Hair follicular keratinocyte (primary cell): ENCODE measurements around the gene CRISP1. TPM values are rescaled to one million over a fixed set of nuclear protein-coding genes. Genes with fewer than 3 reads are reported as not detected.

Experiments used
- total RNA-seq: library from RNA; depleted of rRNA; stranded (reverse); fragments of >200 nt; gene quantifications from 2 replicates; pipeline ENCODE4 v1.2.3, GENCODE V29; 2015

Gene CRISP1, protein sequence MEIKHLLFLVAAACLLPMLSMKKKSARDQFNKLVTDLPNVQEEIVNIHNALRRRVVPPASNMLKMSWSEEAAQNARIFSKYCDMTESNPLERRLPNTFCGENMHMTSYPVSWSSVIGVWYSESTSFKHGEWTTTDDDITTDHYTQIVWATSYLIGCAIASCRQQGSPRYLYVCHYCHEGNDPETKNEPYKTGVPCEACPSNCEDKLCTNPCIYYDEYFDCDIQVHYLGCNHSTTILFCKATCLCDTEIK
- total RNA-seq: not detected in 2 replicates

DNA sequence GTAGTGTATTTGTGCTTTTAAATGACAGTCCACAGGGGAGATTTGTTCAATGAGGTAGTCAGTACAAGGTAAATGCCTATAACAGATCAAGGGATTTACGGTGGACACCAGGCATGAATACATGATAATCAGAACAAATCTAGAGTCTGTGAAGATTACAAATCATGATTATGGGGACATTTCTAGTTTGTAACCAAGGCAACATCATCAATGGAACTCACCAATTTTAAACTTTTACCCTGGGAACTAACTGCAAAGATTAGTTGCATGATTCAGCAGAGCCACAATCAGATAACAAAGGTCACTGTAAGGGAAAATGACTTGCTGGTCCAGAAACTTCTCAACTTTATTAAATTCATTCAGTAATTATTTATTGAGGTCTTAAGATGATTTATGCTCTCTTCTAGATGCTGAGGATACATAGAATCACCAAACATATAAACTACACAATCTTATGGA is at the start of gene CRISP1:
Gene CRISP1 (minus strand): TSS at position 51 of the 459 bp plus-strand sequence. CDS start 9,135 bp downstream, outside the sequence.

DNA sequence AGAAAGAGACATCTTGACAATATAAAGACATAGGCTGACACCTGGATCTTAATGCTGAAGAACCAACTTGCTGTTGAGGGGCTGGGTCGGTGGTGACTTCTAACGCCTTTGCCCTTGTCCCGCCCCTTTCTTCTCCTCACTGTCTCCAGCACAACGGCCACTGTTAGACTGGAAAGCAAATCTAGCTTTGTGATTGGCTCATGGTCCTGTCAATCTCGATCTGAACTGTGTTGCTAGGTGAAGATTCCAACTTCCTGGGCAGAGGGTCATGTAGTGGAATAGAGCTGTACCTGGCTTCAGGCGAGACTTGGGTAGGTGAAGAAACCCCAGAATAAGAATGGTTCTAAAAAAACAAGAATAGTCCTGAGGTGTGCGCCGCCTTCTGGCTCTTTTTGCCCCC is 79.2 kb downstream of the CRISP1 start, which contains the start of gene PGK2:
Gene PGK2 (minus strand): TSS at position 110 of the 400 bp plus-strand sequence. CDS start 98 bp downstream, at position 12.

Other genes starting within 250 kb of the CRISP1 start
- not detected in 2 replicates for gene RHAG, start 229.7 kb downstream of the CRISP1 start, total RNA-seq
- not detected in 2 replicates for gene CRISP2, start 153.0 kb downstream of the CRISP1 start, total RNA-seq
- not detected in 2 replicates for gene CRISP3, start 122.1 kb downstream of the CRISP1 start, total RNA-seq
- not detected in 2 replicates for gene PGK2, start 79.2 kb downstream of the CRISP1 start, total RNA-seq
- not detected in 2 replicates for gene DEFB114, start 97.6 kb upstream of the CRISP1 start, total RNA-seq
- gene DEFB113, start 103.1 kb upstream of the CRISP1 start, total RNA-seq: not detected in 2 replicates
- not detected in 2 replicates for gene DEFB110, start 155.5 kb upstream of the CRISP1 start, total RNA-seq
- not detected in 2 replicates for gene DEFB112, start 183.4 kb upstream of the CRISP1 start, total RNA-seq